ENCODE measurements around the gene YIPF3. TPM values are rescaled to one million over a fixed set of nuclear protein-coding genes. Genes with fewer than 3 reads are reported as not detected.
A peak's percentile ranks its signal among the peaks of the same experiment; 100 is the strongest.

YIPF3 gene
- total and polyA plus RNA-seq, 2 experiments from 2014 or later = 134 to 195 TPM

GRCh38 chr6:43522547-43523261 is 6.0 kb upstream of the YIPF3 start:
- no peak overlapping the region for H3K4me3 ChIP-seq
- H3K27ac ChIP-seq = peak overlapping the region; percentile 6
- H3K36me3 ChIP-seq = peaks cover 75% of the 10 kb centered on the region
- H3K4me1 ChIP-seq (ENCODE audit: low read depth) = peaks cover 6% of the 10 kb centered on the region
- H3K27me3 ChIP-seq = no peaks in the 10 kb centered on the region
- no peaks in the 10 kb centered on the region for H3K9me3 ChIP-seq (ENCODE audit: low read depth)
- no peak for DNase-seq (ENCODE audit: low read depth in 1 of 2, low spot score in 1 of 2)
- TF ChIP-seq, protein P1, sequence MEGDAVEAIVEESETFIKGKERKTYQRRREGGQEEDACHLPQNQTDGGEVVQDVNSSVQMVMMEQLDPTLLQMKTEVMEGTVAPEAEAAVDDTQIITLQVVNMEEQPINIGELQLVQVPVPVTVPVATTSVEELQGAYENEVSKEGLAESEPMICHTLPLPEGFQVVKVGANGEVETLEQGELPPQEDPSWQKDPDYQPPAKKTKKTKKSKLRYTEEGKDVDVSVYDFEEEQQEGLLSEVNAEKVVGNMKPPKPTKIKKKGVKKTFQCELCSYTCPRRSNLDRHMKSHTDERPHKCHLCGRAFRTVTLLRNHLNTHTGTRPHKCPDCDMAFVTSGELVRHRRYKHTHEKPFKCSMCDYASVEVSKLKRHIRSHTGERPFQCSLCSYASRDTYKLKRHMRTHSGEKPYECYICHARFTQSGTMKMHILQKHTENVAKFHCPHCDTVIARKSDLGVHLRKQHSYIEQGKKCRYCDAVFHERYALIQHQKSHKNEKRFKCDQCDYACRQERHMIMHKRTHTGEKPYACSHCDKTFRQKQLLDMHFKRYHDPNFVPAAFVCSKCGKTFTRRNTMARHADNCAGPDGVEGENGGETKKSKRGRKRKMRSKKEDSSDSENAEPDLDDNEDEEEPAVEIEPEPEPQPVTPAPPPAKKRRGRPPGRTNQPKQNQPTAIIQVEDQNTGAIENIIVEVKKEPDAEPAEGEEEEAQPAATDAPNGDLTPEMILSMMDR (IDR thresholded peaks at IDR 0.05; ENCODE audit: low read depth, low read length) = no peak

GRCh38 chr6:43521836-43522235 is 5.1 kb upstream of the YIPF3 start:
- peaks cover 68% of the 10 kb centered on the region for H3K36me3 ChIP-seq
- H3K27ac ChIP-seq = peak overlapping the region; percentile 6
- TF ChIP-seq, protein P1 (IDR thresholded peaks at IDR 0.05; ENCODE audit: low read depth, low read length) = no peak
- H3K9me3 ChIP-seq (ENCODE audit: low read depth) = no peaks in the 10 kb centered on the region
- peaks cover 6% of the 10 kb centered on the region for H3K4me1 ChIP-seq (ENCODE audit: low read depth)
- no peak overlapping the region for H3K4me3 ChIP-seq
- no peak for DNase-seq (ENCODE audit: low read depth in 1 of 2, low spot score in 1 of 2)
- no peaks in the 10 kb centered on the region for H3K27me3 ChIP-seq

- H3K27ac ChIP-seq = no peak overlapping the region
- TF ChIP-seq, protein P1 (IDR thresholded peaks at IDR 0.05; ENCODE audit: low read depth, low read length) = no peak
- H3K9me3 ChIP-seq (ENCODE audit: low read depth) = no peaks in the 10 kb centered on the region
- H3K4me1 ChIP-seq (ENCODE audit: low read depth) = peaks cover 9% of the 10 kb centered on the region
- peaks cover 56% of the 10 kb centered on the region for H3K36me3 ChIP-seq
- H3K27me3 ChIP-seq = no peaks in the 10 kb centered on the region
- DNase-seq (ENCODE audit: low read depth in 1 of 2, low spot score in 1 of 2) = no peak
- H3K4me3 ChIP-seq = no peak overlapping the region
These were observed 3.4 kb upstream of the YIPF3 start for GRCh38 chr6:43520097-43520496.

DNA sequence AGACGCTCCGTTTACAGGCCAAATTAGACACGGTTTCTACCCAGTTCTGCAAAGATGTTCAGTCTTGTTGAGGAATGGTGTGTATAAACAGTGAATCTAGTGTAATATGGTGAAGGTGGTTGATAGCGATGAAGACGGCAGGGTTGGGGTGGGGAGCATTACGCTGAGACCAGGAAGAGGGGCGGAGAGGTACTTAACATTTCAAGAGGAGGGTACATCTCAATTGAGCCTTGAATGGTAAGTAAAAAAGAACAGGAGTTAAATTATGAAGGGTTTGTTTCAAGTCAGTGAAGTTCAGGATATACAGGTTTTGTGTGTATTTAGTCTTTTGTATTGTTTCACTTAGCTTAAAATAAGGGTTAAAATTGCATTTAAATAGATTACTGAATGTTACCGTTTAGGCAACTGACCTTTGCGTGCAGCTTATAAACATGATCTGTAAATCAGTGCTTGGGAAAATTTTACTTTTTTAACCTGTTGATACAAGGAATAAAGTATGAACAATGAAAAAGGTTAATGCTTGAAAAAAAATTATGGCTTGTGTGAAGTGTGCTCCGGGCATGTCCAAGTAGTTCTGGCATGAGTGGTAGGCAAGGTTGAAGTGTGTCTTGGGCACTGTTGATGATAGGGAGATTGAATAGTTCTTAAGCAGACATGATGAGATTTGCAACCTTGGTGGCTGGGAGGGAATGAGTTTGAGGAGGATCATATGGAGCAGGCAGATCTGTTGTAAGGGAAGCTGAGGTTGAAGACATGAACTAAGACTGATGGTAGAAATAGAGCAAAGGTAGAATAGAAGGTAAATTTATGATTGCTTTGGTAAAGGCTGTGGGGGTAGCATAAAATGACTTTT is 1.0 kb upstream of the YIPF3 start:
- peak overlapping the region; percentile 36 for H3K27ac ChIP-seq
- peaks cover 55% of the 10 kb centered on the region for H3K36me3 ChIP-seq
- TF ChIP-seq, protein P1 (IDR thresholded peaks at IDR 0.05; ENCODE audit: low read depth, low read length) = no peak
- DNase-seq (ENCODE audit: low read depth in 1 of 2, low spot score in 1 of 2) = peak in 1 of 2 donors; percentile 12
- H3K4me1 ChIP-seq (ENCODE audit: low read depth) = peaks cover 9% of the 10 kb centered on the region
- no peaks in the 10 kb centered on the region for H3K9me3 ChIP-seq (ENCODE audit: low read depth)
- peak overlapping the region; percentile 86 for H3K4me3 ChIP-seq
- H3K27me3 ChIP-seq = no peaks in the 10 kb centered on the region

DNA sequence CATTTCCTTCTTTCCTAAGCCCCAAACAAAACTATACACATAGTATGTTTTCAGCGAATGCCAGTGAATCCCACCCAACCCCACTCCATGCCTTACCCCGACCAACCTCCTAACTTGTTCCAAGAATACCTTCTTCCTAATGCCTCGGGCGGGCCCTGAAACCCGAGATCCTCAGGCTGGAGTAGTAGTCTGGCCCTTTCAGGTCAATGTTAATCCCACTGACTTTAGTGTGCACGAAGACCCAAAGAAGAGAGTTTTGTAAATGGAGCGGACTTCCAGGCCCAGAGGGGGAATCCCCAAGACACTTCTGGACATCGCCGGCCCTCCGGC is 394 bp downstream of the YIPF3 start:
- Histone ChIP-seq H3K4me1 (ENCODE audit: low read depth) (peaks cover 9% of the 10 kb centered on the region), H3K36me3 (peaks cover 48% of the 10 kb centered on the region), H3K27me3 (no peaks in the 10 kb centered on the region), H3K4me3 (peak overlapping the region; percentile 86), H3K27ac (peak overlapping the region; percentile 91), H3K9me3 (ENCODE audit: low read depth) (no peaks in the 10 kb centered on the region)
- DNase-seq (ENCODE audit: low read depth in 1 of 2, low spot score in 1 of 2) = no peak
- TF ChIP-seq, protein P1 (IDR thresholded peaks at IDR 0.05; ENCODE audit: low read depth, low read length) = no peak
